ENCODE data around the gene ZCCHC7.
"Not testable (repeated sequence)": the region's sequence is repeated elsewhere in the genome, so short reads cannot be mapped to it uniquely, and the experiment has no call there.

Gene ZCCHC7

DNA sequence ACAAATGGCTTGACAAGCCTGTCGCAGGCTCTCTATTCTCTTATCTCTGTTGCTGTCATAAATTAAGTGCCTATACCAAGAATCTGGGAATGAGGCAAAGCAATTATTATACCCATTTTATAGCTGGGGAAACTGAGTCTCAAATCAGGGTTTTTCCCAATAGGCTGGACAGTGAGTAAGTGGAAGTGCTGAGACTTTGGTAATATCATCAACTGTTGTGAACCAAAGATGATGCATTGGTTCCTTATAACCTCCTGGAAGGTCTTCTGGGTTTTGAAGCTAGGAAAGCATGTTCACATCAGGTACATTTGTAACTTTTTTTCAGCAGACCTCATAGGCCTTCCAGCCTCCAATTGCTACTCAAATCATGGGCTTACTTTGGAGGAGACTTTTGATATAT, 25.6 kb upstream of the ZCCHC7 start:
- Histone ChIP-seq H3K27ac (no peak overlapping the region), H3K4me1 (no peaks in the 10 kb centered on the region), H3K9ac (no peak overlapping the region), H3K4me3 (no peak overlapping the region), H3K36me3 (peaks cover 5% of the 10 kb centered on the region; the same call in 1 of the 2 replicates), H3K4me2 (no peak overlapping the region), H4K20me1 (no peaks in the 10 kb centered on the region), H3K9me3 (no peaks in the 10 kb centered on the region), H3K27me3 (no peaks in the 10 kb centered on the region)
- no peak for TF ChIP-seq Cebpa-rat (IDR thresholded peaks at IDR 0.05)

DNA sequence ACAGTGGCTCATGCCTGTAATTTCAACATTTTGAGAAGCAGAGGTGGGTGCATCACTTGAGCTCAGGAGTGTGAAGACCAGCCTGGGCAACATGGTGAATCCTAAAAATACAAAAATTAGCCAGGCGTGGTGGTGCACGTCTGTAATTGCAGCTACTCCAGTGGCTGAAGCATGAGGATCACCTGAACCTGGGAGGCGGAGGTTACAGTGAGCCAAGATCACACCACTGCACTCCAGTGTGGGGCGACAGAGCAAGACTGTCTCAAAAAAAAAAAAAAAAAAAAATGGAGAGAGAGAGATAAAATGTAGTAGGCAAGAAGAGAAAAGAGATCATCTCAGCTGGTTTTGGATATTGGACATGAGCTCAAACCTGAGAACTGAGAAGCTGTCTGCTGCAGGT, 23.7 kb upstream of the ZCCHC7 start:
- no peak overlapping the region for H3K4me3 ChIP-seq
- no peak overlapping the region for H3K4me2 ChIP-seq
- H3K36me3 ChIP-seq: no peaks in the 10 kb centered on the region
- no peak for TF ChIP-seq Cebpa-rat (IDR thresholded peaks at IDR 0.05)
- no peaks in the 10 kb centered on the region for H3K4me1 ChIP-seq
- H3K9ac ChIP-seq: no peak overlapping the region
- no peaks in the 10 kb centered on the region for H4K20me1 ChIP-seq
- H3K27me3 ChIP-seq: no peaks in the 10 kb centered on the region
- no peak overlapping the region for H3K27ac ChIP-seq
- no peaks in the 10 kb centered on the region for H3K9me3 ChIP-seq

DNA sequence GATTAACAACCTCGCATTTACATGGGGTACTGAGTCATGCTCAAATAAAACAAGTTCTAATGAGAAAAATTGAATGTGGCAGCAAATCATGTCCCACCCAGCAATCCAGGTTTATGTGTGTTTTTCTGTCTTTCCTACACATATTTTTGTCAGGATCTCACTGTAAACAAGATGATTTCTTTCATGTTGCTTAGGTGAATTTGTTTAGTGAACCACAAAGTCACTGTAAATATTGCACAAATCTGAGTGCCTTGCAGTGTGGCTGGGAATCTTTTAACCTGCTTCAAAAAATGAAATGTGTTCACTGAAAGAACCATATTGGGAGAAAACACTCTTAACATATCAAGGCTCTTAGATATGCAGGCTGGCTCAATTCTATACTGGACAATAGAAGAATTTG, 23.1 kb upstream of the ZCCHC7 start:
- no peaks in the 10 kb centered on the region for H3K4me1 ChIP-seq
- no peaks in the 10 kb centered on the region for H3K36me3 ChIP-seq
- no peak overlapping the region for H3K4me2 ChIP-seq
- TF ChIP-seq Cebpa-rat (IDR thresholded peaks at IDR 0.05): no peak
- no peaks in the 10 kb centered on the region for H4K20me1 ChIP-seq
- no peak overlapping the region for H3K27ac ChIP-seq
- H3K9me3 ChIP-seq: no peaks in the 10 kb centered on the region
- no peak overlapping the region for H3K4me3 ChIP-seq
- H3K27me3 ChIP-seq: no peaks in the 10 kb centered on the region
- no peak overlapping the region for H3K9ac ChIP-seq

DNA sequence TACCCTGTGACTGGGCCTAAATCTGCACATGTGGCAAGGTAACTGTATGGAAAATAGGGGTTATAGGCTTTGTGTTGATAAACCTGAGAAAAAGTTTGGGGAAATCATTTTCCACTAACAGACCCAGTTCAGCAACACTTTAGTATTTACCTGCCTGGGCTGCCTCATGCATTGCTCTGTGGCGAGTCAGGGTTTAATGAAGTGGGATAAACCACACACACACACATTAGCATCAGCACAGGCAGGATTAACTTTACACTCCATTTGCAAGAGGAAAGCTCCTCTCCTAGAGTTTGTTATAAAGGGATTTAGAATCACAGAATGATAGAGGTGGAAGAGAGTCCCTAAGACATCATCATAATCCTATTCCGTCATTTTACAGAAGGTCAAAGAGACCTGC, 20.0 kb upstream of the ZCCHC7 start:
- no peak for TF ChIP-seq Cebpa-rat (IDR thresholded peaks at IDR 0.05)
- Histone ChIP-seq H4K20me1 (no peaks in the 10 kb centered on the region), H3K4me1 (no peaks in the 10 kb centered on the region), H3K4me2 (no peak overlapping the region), H3K36me3 (no peaks in the 10 kb centered on the region), H3K4me3 (no peak overlapping the region), H3K9me3 (no peaks in the 10 kb centered on the region), H3K27me3 (no peaks in the 10 kb centered on the region), H3K27ac (no peak overlapping the region), H3K9ac (no peak overlapping the region)

DNA sequence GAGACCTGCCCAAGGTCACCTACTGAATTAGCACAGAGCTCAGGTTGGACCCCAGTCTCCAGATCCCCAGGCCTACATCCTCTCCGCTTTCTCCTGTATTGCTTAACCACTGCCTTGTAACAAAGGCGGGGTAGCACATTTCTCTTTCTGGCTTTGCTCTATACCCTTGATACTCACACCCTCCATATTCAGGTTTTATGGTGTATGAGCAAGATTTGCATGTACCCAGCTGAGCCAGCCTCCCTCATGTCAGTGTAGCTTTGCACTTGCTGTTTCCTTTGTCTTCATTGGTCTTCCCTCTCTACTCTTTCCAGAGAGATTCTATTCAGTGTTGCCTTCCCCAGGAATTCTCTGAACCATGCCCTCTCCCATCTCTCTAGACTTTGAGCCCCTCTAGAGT, 19.6 kb upstream of the ZCCHC7 start:
- Histone ChIP-seq H3K27me3 (no peaks in the 10 kb centered on the region), H4K20me1 (no peaks in the 10 kb centered on the region), H3K4me1 (no peaks in the 10 kb centered on the region), H3K4me3 (no peak overlapping the region), H3K36me3 (no peaks in the 10 kb centered on the region), H3K27ac (no peak overlapping the region), H3K9me3 (no peaks in the 10 kb centered on the region), H3K9ac (no peak overlapping the region), H3K4me2 (no peak overlapping the region)
- no peak for TF ChIP-seq Cebpa-rat (IDR thresholded peaks at IDR 0.05)

DNA sequence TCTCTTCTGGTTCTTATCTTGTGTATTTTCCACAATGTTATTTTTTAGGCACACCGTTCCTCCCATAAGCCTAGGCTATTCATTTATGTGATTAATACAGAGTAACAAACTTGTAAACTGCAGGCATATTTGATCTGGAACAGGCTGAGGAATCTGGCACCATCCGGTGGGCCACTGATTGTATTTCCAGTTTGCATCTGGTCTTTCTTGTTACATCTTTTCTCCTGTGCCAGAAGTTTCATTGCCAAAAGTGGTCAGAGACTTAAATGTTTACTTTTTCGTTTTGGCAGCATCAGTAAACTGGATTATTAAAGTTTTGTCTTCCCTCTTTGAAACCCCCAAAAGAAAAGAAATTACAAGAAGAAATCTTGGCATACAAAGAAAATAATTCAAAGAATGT, 17.9 kb upstream of the ZCCHC7 start:
- Histone ChIP-seq H3K4me3 (no peak overlapping the region), H3K9ac (no peak overlapping the region), H3K9me3 (no peaks in the 10 kb centered on the region), H3K4me1 (peaks cover 13% of the 10 kb centered on the region), H3K4me2 (no peak overlapping the region), H4K20me1 (no peaks in the 10 kb centered on the region), H3K27ac (no peak overlapping the region), H3K27me3 (no peaks in the 10 kb centered on the region), H3K36me3 (0 out of 2 replicates have a peak, but pooled peaks cover under 1% of the 10 kb centered on the region)
- no peak for TF ChIP-seq Cebpa-rat (IDR thresholded peaks at IDR 0.05)

DNA sequence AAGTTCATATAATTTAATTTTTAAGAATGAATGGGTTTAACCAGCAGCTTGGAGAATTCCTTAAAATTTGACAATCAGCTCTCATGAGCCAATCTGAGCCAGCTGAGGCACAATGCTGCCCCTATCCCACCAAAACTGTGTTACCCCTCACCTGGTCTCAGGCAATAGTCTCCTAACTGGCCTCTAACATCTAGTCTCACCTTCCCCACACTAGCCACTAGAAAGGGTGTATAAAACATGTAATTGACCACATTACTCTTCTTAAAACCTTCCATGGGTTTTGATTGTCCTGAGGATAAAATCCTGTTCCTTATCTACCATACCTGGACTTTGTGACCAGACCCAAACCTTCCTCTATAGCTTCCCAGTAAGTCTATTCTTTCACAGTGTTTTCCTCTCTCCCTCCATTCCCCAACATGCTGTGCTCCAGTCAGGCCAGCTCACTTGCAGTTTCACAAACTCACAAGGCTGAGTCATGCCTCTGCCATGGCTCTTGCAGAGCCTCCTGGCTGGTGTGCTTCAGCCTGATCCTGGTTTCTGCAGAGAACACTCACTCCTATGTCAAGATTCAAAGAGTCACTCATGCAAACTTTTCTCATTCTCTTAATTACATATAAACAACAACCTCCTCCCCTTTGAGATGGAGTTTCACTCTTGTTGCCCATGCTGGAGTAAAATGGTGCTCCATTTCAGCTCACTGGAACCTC, 16.0 kb upstream of the ZCCHC7 start:
- Histone ChIP-seq H3K9me3 (peaks cover 17% of the 10 kb centered on the region), H3K4me3 (no peak overlapping the region), H3K27ac (no peak overlapping the region), H3K27me3 (no peaks in the 10 kb centered on the region), H4K20me1 (no peaks in the 10 kb centered on the region), H3K9ac (no peak overlapping the region), H3K4me1 (peaks cover 16% of the 10 kb centered on the region), H3K36me3 (0 out of 2 replicates have a peak, but pooled peaks cover 5% of the 10 kb centered on the region), H3K4me2 (no peak overlapping the region)
- no peak for TF ChIP-seq Cebpa-rat (IDR thresholded peaks at IDR 0.05)

DNA sequence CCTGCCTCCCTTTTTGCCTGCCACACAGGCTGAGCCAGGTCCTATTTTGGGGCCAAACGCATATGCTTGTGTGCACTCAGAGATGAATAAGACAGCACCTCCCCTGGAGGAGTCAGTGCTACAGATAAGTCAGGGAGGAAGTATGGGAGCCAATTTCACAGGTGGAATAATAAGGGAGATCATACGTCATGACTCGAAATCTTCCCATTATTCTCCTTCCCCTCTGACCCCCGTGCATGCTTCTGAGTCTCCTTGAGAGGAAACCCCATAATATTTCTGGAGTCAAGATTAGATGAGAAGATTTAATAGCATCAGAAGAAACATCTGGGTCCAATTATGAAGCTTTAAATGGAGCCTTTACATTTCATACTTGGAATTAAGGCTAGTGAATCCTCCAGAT, 15.1 kb upstream of the ZCCHC7 start:
- Histone ChIP-seq H3K27me3 (no peaks in the 10 kb centered on the region), H3K4me3 (no peak overlapping the region)

DNA sequence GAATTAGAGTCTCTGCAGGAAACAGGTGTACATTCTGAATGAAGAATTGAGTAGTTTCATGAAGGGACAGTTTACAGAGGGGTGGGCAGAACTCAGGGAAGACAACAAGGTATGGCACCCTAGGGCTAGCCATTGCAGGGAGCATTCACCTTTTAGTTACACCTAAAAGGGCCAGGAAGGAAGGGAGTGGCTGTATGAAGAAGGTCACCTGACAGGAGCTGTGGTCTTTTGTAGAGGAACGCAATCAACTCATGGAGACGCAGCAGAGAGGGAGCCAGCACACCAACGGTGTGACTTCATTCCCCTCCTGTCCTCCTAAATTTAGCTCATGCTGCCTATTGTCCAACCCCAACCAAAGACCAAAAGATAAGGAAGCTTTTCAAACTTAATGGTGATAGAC, 12.7 kb upstream of the ZCCHC7 start:
- no peak overlapping the region for H3K27ac ChIP-seq
- H3K9me3 ChIP-seq: peaks cover 20% of the 10 kb centered on the region
- H3K9ac ChIP-seq: no peak overlapping the region
- no peaks in the 10 kb centered on the region for H4K20me1 ChIP-seq
- H3K4me3 ChIP-seq: no peak overlapping the region
- 0 out of 2 replicates have a peak, but pooled peaks cover 5% of the 10 kb centered on the region for H3K36me3 ChIP-seq
- H3K4me2 ChIP-seq: no peak overlapping the region
- no peak for TF ChIP-seq Cebpa-rat (IDR thresholded peaks at IDR 0.05)
- peaks cover 21% of the 10 kb centered on the region for H3K4me1 ChIP-seq
- no peaks in the 10 kb centered on the region for H3K27me3 ChIP-seq

More for the DNA sequence above, 15.1 kb upstream of the ZCCHC7 start:
- Histone ChIP-seq H3K9ac (no peak overlapping the region), H3K4me1 (peaks cover 16% of the 10 kb centered on the region), H3K36me3 (0 out of 2 replicates have a peak, but pooled peaks cover 5% of the 10 kb centered on the region), H3K27ac (no peak overlapping the region), H3K9me3 (peaks cover 20% of the 10 kb centered on the region), H3K4me2 (no peak overlapping the region), H4K20me1 (no peaks in the 10 kb centered on the region)
- TF ChIP-seq Cebpa-rat (IDR thresholded peaks at IDR 0.05): no peak

DNA sequence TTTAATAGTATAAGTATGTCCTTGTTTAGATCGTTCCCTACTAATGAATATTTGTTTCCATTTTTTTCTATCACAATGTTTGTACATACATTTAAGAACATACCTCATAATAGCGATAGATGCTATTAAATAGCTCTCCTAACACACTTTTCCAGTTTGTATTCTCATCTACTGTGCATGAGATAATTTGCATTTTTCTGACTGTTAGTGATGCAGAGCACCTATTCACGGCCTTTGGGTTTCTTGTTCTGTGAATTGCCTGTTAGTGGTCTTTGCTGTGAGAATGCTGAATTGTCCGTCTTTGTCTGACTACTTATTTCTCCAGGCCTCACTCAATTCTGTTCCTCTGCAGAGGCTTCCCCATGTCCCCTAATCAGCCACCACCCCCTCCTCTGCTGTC, 5.9 kb upstream of the ZCCHC7 start:
- H3K9me3 ChIP-seq, H3K4me2 ChIP-seq, H3K27me3 ChIP-seq, H3K9ac ChIP-seq, H3K36me3 ChIP-seq, H4K20me1 ChIP-seq, H3K4me3 ChIP-seq, H3K27ac ChIP-seq: not testable (repeated sequence)
- H3K4me1 ChIP-seq: peaks cover 12% of the 10 kb centered on the region

DNA sequence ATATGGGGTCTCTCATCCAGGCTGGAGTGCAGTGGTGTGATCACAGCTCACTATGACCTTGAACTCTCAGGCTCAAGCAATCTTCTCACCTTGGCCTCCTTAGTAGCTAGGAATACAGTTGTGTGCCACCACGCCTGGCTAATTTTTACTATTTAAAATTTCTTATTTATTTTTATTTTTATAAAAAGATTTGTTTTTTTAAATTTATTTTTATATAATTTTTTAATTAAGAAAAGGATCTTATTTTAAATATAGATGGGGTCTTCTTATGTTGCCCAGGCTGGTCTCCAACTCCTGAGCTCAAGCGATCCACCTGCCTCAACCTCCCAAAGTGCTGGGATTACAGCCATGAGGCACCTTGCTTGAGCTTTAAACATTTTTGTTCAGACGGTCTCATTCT, 2.4 kb upstream of the ZCCHC7 start:
- Histone ChIP-seq H3K36me3 (no peaks in the 10 kb centered on the region), H3K4me1 (peaks cover 12% of the 10 kb centered on the region), H3K9me3 (peaks cover 7% of the 10 kb centered on the region; the same call in 1 of the 2 replicates), H3K27ac (no peak overlapping the region), H3K9ac (no peak overlapping the region), H3K27me3 (no peaks in the 10 kb centered on the region), H3K4me2 (no peak overlapping the region), H3K4me3 (no peak overlapping the region), H4K20me1 (no peaks in the 10 kb centered on the region)
- TF ChIP-seq Cebpa-rat (IDR thresholded peaks at IDR 0.05): no peak
